GM18868 (cell line): ENCODE measurements around the gene PARP3.

ENCODE experiments used
- ATAC-seq: cut with Tn5 transposase; IDR thresholded peaks from one replicate; pipeline ENCODE4 v1.9.1; 2021; ENCODE audit warnings: mild to moderate bottlenecking, moderate library complexity; ENCODE audit not compliant: unreplicated experiment

PARP3 gene

GRCh38 chr3:51966016-51966415, 23.9 kb downstream of the PARP3 start:
- ATAC-seq = no peak

- no peak for ATAC-seq
Observed at GRCh38 chr3:51966486-51966885, 24.3 kb downstream of the PARP3 start.

- no peak for ATAC-seq
Observed at GRCh38 chr3:51966922-51967383, 24.8 kb downstream of the PARP3 start.

- peak; percentile 62 for ATAC-seq
Observed at GRCh38 chr3:51967384-51968169, 25.4 kb downstream of the PARP3 start, which contains the start of gene PCBP4. Gene PCBP4, minus strand, starts transcription at chr3:51967454. Its CDS starts 6,214 bp downstream, at chr3:51961240.

GRCh38 chr3:51968170-51968775, 26.1 kb downstream of the PARP3 start:
- no peak for ATAC-seq

- no peak for ATAC-seq
Observed at GRCh38 chr3:51968883-51969678, 26.9 kb downstream of the PARP3 start.

GRCh38 chr3:51969841-51970240, 27.7 kb downstream of the PARP3 start:
- ATAC-seq = no peak

GRCh38 chr3:51970606-51971300, 28.6 kb downstream of the PARP3 start:
- ATAC-seq = no peak

- ATAC-seq = no peak
Observed at GRCh38 chr3:51971350-51971749, 29.2 kb downstream of the PARP3 start.

GRCh38 chr3:51974277-51974962, 32.3 kb downstream of the PARP3 start:
- peak; percentile 9 for ATAC-seq

GRCh38 chr3:51974963-51975851, 33.0 kb downstream of the PARP3 start, which contains the start of gene ABHD14A:
Gene ABHD14A, plus strand, starts transcription at chr3:51975064. Its CDS starts 72 bp downstream, at chr3:51975136.
- ATAC-seq = peak; percentile 68

- ATAC-seq = no peak
Observed at GRCh38 chr3:51975852-51976549, 33.8 kb downstream of the PARP3 start.

GRCh38 chr3:51977446-51978142, 35.4 kb downstream of the PARP3 start:
- ATAC-seq = no peak

GRCh38 chr3:51978143-51978502, 36.0 kb downstream of the PARP3 start:
- ATAC-seq = no peak

- ATAC-seq = no peak
Observed at GRCh38 chr3:51980253-51980652, 38.1 kb downstream of the PARP3 start.

GRCh38 chr3:51982352-51982837, 40.2 kb downstream of the PARP3 start:
- ATAC-seq = peak; percentile 52

GRCh38 chr3:51982838-51983577, 40.8 kb downstream of the PARP3 start, which contains the start of gene ACY1:
Gene ACY1, plus strand, starts transcription at chr3:51983535. Its CDS starts 530 bp downstream, at chr3:51984065.
- ATAC-seq = peak; percentile 73
